Endothelial cell (in vitro differentiated cells): ENCODE measurements around the gene NOXA1. TPM values are rescaled to one million over a fixed set of nuclear protein-coding genes. Genes with fewer than 3 reads are reported as not detected.

ENCODE experiments used
- DNase-seq: peaks from one replicate; pipeline ENCODE4 v3.0.0; 2021; ENCODE audit warnings: low spot score
- H3K27ac Mint-ChIP-seq: one replicate; pipeline ENCODE4 v1.8.0; 2021; ENCODE audit warnings: mixed read lengths, inconsistent platforms; ENCODE audit not compliant: unreplicated experiment
- H3K27me3 Mint-ChIP-seq: one replicate; pipeline ENCODE4 v1.8.0; 2021; ENCODE audit warnings: mild to moderate bottlenecking, moderate library complexity, mixed read lengths, inconsistent platforms; ENCODE audit not compliant: unreplicated experiment
- H3K36me3 Mint-ChIP-seq: one replicate; pipeline ENCODE4 v1.8.0; 2021; ENCODE audit warnings: mild to moderate bottlenecking, low read depth, mixed read lengths, inconsistent platforms; ENCODE audit not compliant: unreplicated experiment
- H3K4me1 Mint-ChIP-seq: one replicate; pipeline ENCODE4 v1.8.0; 2021; ENCODE audit warnings: mild to moderate bottlenecking, mixed read lengths, inconsistent platforms; ENCODE audit not compliant: unreplicated experiment
- H3K4me3 Mint-ChIP-seq: one replicate; pipeline ENCODE4 v1.8.0; 2021; ENCODE audit warnings: mild to moderate bottlenecking, mixed read lengths, inconsistent platforms; ENCODE audit not compliant: unreplicated experiment
- H3K9me3 Mint-ChIP-seq: one replicate; pipeline ENCODE4 v1.8.0; 2021; ENCODE audit warnings: mixed read lengths, inconsistent platforms; ENCODE audit not compliant: unreplicated experiment
- total RNA-seq: library from RNA; stranded (reverse); fragmentation: NEBNext Ultra II Directional; extraction: Animal tissue kit (Norgen Biotek cat#: 25700); gene quantifications from one replicate; pipeline ENCODE4 v1.2.1, GENCODE V29; 2021; ENCODE audit not compliant: unreplicated experiment
- TF ChIP-seq, protein P1 (sequence below): fragments of 200-600 bp; sonication (generic); IDR thresholded peaks from one replicate; pipeline ENCODE4 v1.5.0; 2021; ENCODE audit warnings: antibody characterized with exemption; ENCODE audit not compliant: unreplicated experiment

The NOXA1 gene
- total RNA-seq, 1 donor from 2014 or later: 0.36 TPM

DNA sequence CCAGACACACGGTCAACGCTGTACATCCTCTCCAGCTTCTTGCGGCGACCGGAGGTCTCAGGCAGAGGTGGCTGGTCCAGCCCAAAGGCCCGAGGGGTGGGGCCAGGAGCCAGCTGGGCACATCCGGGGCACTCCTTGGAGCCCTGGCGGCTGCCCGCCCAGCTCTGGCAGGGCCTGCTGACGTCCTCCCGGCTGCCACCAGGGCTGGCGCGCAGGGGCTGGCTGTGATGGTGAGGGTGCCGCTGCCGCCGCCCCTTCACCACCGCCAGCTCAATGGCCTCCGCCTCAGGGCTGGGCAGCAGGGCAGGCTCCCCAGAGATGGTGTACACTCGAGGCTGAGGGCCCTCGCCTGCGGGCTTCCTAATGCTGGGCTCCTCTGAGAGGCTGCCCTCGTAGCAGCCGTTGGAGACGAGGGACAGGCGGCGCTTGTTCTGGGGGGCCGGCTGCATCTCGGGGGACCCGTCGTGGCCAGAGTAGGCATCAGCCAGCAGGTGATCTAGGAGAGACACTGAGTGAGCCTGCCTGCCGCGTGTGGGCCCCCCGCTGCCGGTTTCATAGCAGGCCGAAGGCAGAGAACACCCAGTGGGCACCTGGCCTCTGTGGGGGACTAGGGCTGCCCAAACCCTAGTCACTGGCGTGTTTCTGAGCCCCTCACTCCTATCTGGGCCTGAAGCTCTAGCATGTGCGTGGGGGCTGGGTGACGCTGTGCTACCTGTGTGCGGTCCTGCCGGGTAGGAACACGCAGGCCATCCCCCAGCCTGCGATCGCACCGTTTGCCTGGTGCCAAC, 34.4 kb downstream of the NOXA1 start:
- H3K4me1 Mint-ChIP-seq: no peaks in the 10 kb centered on the region
- H3K36me3 Mint-ChIP-seq: no peaks in the 10 kb centered on the region
- peaks cover 3% of the 10 kb centered on the region for H3K27me3 Mint-ChIP-seq
- no peak for DNase-seq
- no peaks in the 10 kb centered on the region for H3K9me3 Mint-ChIP-seq
- TF ChIP-seq, protein P1, sequence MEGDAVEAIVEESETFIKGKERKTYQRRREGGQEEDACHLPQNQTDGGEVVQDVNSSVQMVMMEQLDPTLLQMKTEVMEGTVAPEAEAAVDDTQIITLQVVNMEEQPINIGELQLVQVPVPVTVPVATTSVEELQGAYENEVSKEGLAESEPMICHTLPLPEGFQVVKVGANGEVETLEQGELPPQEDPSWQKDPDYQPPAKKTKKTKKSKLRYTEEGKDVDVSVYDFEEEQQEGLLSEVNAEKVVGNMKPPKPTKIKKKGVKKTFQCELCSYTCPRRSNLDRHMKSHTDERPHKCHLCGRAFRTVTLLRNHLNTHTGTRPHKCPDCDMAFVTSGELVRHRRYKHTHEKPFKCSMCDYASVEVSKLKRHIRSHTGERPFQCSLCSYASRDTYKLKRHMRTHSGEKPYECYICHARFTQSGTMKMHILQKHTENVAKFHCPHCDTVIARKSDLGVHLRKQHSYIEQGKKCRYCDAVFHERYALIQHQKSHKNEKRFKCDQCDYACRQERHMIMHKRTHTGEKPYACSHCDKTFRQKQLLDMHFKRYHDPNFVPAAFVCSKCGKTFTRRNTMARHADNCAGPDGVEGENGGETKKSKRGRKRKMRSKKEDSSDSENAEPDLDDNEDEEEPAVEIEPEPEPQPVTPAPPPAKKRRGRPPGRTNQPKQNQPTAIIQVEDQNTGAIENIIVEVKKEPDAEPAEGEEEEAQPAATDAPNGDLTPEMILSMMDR: no peak
- no peak overlapping the region for H3K27ac Mint-ChIP-seq
- no peak overlapping the region for H3K4me3 Mint-ChIP-seq

DNA sequence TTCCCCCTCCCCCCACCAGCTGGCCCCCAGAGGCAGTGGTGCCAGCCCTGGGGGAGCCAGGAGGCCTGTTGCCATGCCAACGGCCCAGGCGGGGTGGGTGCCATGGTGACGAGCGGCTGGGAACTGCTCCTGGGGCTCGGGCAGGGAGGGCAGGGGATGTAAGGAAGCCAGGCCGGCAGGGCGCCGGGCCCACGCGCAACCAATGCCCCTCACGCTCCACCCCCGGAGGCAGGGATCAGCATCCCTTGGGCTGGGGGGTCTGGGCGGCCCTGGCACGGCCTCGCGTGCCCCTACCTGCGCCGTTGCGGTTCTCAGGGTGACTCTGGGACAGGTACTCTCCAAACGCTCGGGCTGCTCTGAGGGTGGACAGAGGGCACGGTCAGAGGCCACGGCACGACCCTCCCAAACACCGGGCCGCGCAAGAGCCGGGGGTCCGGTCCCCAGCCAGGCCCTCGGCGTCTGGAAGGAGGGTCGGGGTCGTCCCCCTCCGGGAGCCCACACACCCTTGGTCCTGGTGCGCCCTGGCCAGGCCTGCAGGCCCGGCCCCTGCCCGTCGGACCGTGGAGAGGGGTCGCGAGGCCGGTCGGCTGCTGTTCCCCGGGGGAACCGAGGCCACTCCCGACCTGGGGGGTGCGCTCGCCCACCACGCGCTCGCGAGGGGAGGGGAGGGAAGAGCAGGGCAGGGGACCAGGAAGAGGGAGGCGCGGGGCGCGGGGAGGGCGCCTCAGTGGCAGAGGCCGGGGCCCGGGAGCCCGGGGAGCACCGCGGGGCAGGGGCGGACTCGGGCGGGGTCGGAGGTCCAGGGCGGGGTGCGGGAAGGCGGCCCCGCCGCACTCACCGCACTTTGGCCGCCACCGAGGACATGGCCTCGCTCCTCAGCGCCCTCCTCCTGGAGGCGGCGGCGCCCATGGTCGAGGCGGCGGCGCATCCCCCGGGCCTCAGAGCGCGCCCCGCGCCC, 35.3 kb downstream of the NOXA1 start:
- Mint-ChIP-seq H3K27ac (no peak overlapping the region), H3K4me3 (no peak overlapping the region), H3K9me3 (no peaks in the 10 kb centered on the region), H3K36me3 (no peaks in the 10 kb centered on the region), H3K4me1 (no peaks in the 10 kb centered on the region), H3K27me3 (peaks cover 3% of the 10 kb centered on the region)
- TF ChIP-seq, protein P1: no peak
- peak; percentile 23 for DNase-seq

DNA sequence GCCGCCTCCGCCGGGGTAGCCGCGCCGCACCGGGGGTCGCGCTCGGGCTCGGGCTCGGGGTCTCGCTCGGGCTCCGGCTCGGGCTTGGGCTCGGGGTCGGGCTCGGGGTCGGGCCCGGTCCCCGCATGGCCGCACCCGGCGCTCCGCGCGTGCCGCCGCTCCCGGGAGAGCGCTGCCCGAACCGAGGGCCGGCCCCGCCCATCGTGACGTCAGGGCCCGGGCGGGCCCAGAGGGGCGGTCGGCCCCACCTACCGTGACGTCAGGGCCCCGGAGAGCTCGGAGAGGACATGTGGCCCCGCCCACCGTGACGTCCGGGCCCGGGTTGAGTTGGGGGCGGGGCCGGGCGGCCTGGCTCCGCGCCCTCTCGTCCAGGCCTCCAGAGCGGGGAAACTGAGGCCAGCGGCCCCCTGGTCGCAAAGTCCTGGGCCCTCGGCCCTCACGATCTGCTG, 36.0 kb downstream of the NOXA1 start, which contains the start of gene NSMF:
NSMF (minus strand) TSS at position 183 of the 449 bp plus-strand sequence. CDS start 232 bp downstream, outside the sequence.
- TF ChIP-seq, protein P1: no peak
- Mint-ChIP-seq H3K27ac (no peak within 1 kb of the TSS), H3K4me3 (peak within 1 kb of the TSS; percentile 21), H3K9me3 (no peaks in the 10 kb centered on the region), H3K4me1 (no peaks in the 10 kb centered on the region), H3K36me3 (no peaks in the 10 kb centered on the region), H3K27me3 (peaks cover 3% of the 10 kb centered on the region)
- peak; percentile 93 for DNase-seq

DNA sequence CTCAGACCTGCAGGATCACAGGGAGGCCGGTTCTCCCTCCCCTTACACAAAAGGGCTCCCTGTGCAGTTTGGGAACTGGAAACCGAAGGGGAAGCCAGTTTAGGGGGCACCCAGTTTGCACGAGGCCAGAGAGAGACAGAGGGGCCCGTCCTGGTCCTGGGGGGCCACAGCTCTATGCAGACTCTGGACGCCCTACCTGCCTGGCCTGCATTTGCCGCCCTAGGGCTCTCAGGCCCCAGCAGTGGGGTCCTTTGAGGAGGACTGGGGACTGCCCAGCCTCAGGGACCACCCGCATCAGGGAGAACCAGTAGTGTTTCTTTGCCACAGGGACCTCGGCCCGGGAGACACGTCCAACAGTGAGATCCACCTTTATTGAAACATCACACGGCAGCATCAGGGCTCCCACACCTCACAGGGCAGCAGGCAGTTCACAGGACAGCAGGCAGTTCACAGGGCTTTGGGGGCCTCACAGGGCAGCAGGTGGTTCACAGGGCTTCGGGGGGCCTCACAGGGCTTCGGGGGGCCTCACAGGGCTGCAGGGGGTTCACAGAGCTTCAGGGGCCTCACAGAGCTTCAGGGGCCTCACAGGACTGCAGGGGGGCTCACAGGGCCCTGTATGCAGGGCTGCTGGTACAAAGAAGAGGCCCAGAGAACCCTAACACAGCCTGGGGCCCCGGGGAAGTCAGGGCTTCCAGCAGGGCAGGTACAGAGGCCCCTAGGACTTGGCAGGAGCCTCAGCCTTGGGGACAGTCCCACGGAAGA, 36.6 kb downstream of the NOXA1 start:
- no peak overlapping the region for H3K27ac Mint-ChIP-seq
- H3K4me3 Mint-ChIP-seq: peak overlapping the region; percentile 21

More for the DNA sequence above, 36.6 kb downstream of the NOXA1 start:
- TF ChIP-seq, protein P1: no peak
- Mint-ChIP-seq H3K9me3 (no peaks in the 10 kb centered on the region), H3K36me3 (no peaks in the 10 kb centered on the region), H3K4me1 (no peaks in the 10 kb centered on the region), H3K27me3 (peaks cover 3% of the 10 kb centered on the region)
- no peak for DNase-seq
